ENCODE results near the gene L3MBTL4.

L3MBTL4 gene

GRCh38 chr18:5948237-5948636 is 466.5 kb downstream of the L3MBTL4 start:
- FAIRE-seq, result no peak

- no peak for FAIRE-seq
Observed at GRCh38 chr18:5944448-5944847, 470.3 kb downstream of the L3MBTL4 start.

- no peak for FAIRE-seq
Observed at GRCh38 chr18:5943514-5943913, 471.2 kb downstream of the L3MBTL4 start.

- no peak for FAIRE-seq
Observed at GRCh38 chr18:5942591-5942990, 472.1 kb downstream of the L3MBTL4 start.

- no peak for FAIRE-seq
Observed at GRCh38 chr18:5941890-5942289, 472.8 kb downstream of the L3MBTL4 start.

GRCh38 chr18:5939801-5940667 is 474.7 kb downstream of the L3MBTL4 start:
- no peak for FAIRE-seq

- FAIRE-seq, result no peak
Observed at GRCh38 chr18:5937795-5938194, 476.9 kb downstream of the L3MBTL4 start.

- FAIRE-seq, result no peak
Observed at GRCh38 chr18:5937121-5937520, 477.6 kb downstream of the L3MBTL4 start.

GRCh38 chr18:5930789-5931188 is 483.9 kb downstream of the L3MBTL4 start:
- no peak for FAIRE-seq

- no peak for FAIRE-seq
Observed at GRCh38 chr18:5918205-5918858, 496.4 kb downstream of the L3MBTL4 start.

GRCh38 chr18:5914951-5915350 is 499.8 kb downstream of the L3MBTL4 start:
- FAIRE-seq, result no peak

- FAIRE-seq, result no peak
Observed at GRCh38 chr18:5914016-5914415, 500.7 kb downstream of the L3MBTL4 start.

GRCh38 chr18:5912566-5912965 is 502.1 kb downstream of the L3MBTL4 start:
- no peak for FAIRE-seq

- FAIRE-seq, result no peak
Observed at GRCh38 chr18:5909125-5909524, 505.6 kb downstream of the L3MBTL4 start.

All from G401.6 (cell line).